ENCODE data around the gene RANBP17. TPM values are rescaled to one million over a fixed set of nuclear protein-coding genes. Genes with fewer than 3 reads are reported as not detected.

The RANBP17 gene
- total RNA-seq, 2 experiments from 2014 or later: not detected

DNA sequence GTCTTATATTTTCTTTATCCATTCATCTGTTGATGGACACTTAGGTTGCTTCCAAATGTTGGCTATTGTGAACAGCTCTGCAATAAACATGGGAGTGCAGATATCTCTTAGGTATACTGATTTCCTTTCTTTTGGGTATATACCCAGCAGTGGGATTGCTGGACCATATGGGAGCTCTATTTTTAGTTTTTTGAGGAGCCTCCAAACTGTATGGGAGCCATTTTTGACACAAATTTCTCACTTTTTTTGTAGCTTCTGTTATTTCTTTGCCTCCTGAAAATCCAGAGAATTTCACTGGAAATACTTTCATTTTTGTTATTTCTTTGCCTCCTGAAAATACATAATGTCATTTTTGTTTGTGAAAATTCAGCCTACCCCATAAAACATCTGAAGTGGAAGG lies 15.0 kb upstream of the RANBP17 start:
- Mint-ChIP-seq H3K4me1 (ENCODE audit: low read depth) (no peaks in the 10 kb centered on the region), H3K27ac (no peak overlapping the region), H3K36me3 (ENCODE audit: low read depth) (no peaks in the 10 kb centered on the region), H3K9me3 (no peaks in the 10 kb centered on the region), H3K4me3 (no peak overlapping the region), H3K27me3 (peaks cover 19% of the 10 kb centered on the region)
- Histone ChIP-seq H3K4me1 (ENCODE audit: insufficient read depth, low read length) (no peaks in the 10 kb centered on the region), H3K4me3 (ENCODE audit: low read length) (no peak overlapping the region), H3K27me3 (ENCODE audit: control insufficient read depth in 1 of 2, insufficient read depth in 2 of 2, low read length in 2 of 2) (no peaks in the 10 kb centered on the region), H3K27ac (ENCODE audit: low read depth in 1 of 2, low read length in 2 of 2) (no peak overlapping the region), H3K9me3 (ENCODE audit: control insufficient read depth in 1 of 2, insufficient read depth in 1 of 2, low read length in 2 of 2) (peaks cover 0 to 3% of the 10 kb centered on the region in 2 experiments), H3K36me3 (ENCODE audit: insufficient read depth, low read length) (no peaks in the 10 kb centered on the region)
- POLR2A ChIA-PET: no interaction called here
- TF ChIP-seq CTCF (IDR thresholded peaks at IDR 0.05): no peak
- CTCF ChIA-PET: no interaction called here
- no peak for ATAC-seq (ENCODE audit: poor library complexity)
- DNase-seq: no peak
- intact Hi-C loops (cut with DNase I, micrococcal nuclease): no loop called here

DNA sequence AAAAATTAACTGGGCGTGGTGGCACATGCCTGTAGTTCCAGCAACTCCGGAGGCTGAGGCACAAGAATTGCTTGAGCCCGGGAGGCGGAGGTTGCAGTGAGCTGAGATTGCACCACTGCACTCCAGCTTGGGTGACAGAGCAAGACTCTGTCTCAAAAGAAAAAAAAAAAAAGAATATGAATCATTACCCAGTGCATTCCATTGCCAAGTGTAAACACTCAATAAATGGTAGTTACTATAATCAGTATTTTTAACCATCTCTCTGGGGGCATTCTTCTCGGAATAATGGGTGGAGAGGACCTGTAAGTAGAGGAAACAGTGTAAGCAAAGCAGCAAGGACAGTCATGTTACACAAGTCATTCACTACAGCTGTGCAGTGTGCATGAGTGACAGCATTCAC lies 13.8 kb upstream of the RANBP17 start:
- TF ChIP-seq CTCF (IDR thresholded peaks at IDR 0.05): no peak
- intact Hi-C loops (cut with DNase I, micrococcal nuclease): no loop called here
- CTCF ChIA-PET: no interaction called here

DNA sequence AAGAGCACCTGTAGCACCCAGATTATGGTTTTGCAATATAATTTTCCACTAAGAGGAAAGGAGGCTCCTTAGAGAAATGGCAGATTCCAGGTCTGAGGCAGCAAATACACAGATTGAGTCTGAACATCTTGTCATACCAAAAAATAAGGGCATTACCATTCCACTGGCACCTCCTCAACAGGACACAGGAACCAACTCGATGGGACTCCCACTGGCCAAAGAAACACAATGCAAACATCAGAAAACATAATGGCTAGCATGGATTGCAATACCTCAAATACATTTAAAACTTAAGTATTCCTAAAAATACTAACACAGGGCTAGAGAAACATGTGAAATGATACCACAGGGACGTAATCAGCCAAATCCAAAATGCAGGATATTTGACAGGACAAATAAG lies 12.4 kb upstream of the RANBP17 start:
- intact Hi-C loops (cut with DNase I, micrococcal nuclease): no loop called here
- ATAC-seq (ENCODE audit: poor library complexity): no peak
- CTCF ChIA-PET: no interaction called here
- H3K27me3 Mint-ChIP-seq: peaks cover 19% of the 10 kb centered on the region
- H3K27me3 ChIP-seq (ENCODE audit: control insufficient read depth in 1 of 2, insufficient read depth in 2 of 2, low read length in 2 of 2): no peaks in the 10 kb centered on the region
- H3K4me1 ChIP-seq (ENCODE audit: insufficient read depth, low read length): no peaks in the 10 kb centered on the region
- TF ChIP-seq CTCF (IDR thresholded peaks at IDR 0.05): no peak
- no peaks in the 10 kb centered on the region for H3K9me3 Mint-ChIP-seq
- H3K4me3 ChIP-seq (ENCODE audit: low read length): no peak overlapping the region
- no peaks in the 10 kb centered on the region for H3K36me3 ChIP-seq (ENCODE audit: insufficient read depth, low read length)
- no peak overlapping the region for H3K27ac ChIP-seq (ENCODE audit: low read depth in 1 of 2, low read length in 2 of 2)
- H3K9me3 ChIP-seq (ENCODE audit: control insufficient read depth in 1 of 2, insufficient read depth in 1 of 2, low read length in 2 of 2): peaks cover 0 to 3% of the 10 kb centered on the region in 2 experiments
- no peak for DNase-seq
- H3K27ac Mint-ChIP-seq: no peak overlapping the region
- POLR2A ChIA-PET: no interaction called here
- H3K4me3 Mint-ChIP-seq: no peak overlapping the region
- no peaks in the 10 kb centered on the region for H3K36me3 Mint-ChIP-seq (ENCODE audit: low read depth)
- H3K4me1 Mint-ChIP-seq (ENCODE audit: low read depth): no peaks in the 10 kb centered on the region

More for the DNA sequence above, 13.8 kb upstream of the RANBP17 start:
- no peaks in the 10 kb centered on the region for H3K9me3 Mint-ChIP-seq
- POLR2A ChIA-PET: no interaction called here
- H3K27ac Mint-ChIP-seq: no peak overlapping the region
- DNase-seq: no peak
- Histone ChIP-seq H3K36me3 (ENCODE audit: insufficient read depth, low read length) (no peaks in the 10 kb centered on the region), H3K4me1 (ENCODE audit: insufficient read depth, low read length) (no peaks in the 10 kb centered on the region), H3K4me3 (ENCODE audit: low read length) (no peak overlapping the region), H3K27ac (ENCODE audit: low read depth in 1 of 2, low read length in 2 of 2) (no peak overlapping the region), H3K27me3 (ENCODE audit: control insufficient read depth in 1 of 2, insufficient read depth in 2 of 2, low read length in 2 of 2) (no peaks in the 10 kb centered on the region), H3K9me3 (ENCODE audit: control insufficient read depth in 1 of 2, insufficient read depth in 1 of 2, low read length in 2 of 2) (peaks cover 0 to 3% of the 10 kb centered on the region in 2 experiments)
- H3K4me3 Mint-ChIP-seq: no peak overlapping the region
- no peaks in the 10 kb centered on the region for H3K36me3 Mint-ChIP-seq (ENCODE audit: low read depth)
- no peak for ATAC-seq (ENCODE audit: poor library complexity)
- H3K4me1 Mint-ChIP-seq (ENCODE audit: low read depth): no peaks in the 10 kb centered on the region
- H3K27me3 Mint-ChIP-seq: peaks cover 19% of the 10 kb centered on the region

All from CD4-positive, alpha-beta T cell (primary cell).